Measurements from ENCODE around the gene SLC25A29. TPM values are rescaled to one million over a fixed set of nuclear protein-coding genes. Genes with fewer than 3 reads are reported as not detected.

The SLC25A29 gene
- total and polyA plus RNA-seq, 2 of the 4 experiments (the other 2 are of a cell fraction) = 6.5 to 37.7 TPM

DNA sequence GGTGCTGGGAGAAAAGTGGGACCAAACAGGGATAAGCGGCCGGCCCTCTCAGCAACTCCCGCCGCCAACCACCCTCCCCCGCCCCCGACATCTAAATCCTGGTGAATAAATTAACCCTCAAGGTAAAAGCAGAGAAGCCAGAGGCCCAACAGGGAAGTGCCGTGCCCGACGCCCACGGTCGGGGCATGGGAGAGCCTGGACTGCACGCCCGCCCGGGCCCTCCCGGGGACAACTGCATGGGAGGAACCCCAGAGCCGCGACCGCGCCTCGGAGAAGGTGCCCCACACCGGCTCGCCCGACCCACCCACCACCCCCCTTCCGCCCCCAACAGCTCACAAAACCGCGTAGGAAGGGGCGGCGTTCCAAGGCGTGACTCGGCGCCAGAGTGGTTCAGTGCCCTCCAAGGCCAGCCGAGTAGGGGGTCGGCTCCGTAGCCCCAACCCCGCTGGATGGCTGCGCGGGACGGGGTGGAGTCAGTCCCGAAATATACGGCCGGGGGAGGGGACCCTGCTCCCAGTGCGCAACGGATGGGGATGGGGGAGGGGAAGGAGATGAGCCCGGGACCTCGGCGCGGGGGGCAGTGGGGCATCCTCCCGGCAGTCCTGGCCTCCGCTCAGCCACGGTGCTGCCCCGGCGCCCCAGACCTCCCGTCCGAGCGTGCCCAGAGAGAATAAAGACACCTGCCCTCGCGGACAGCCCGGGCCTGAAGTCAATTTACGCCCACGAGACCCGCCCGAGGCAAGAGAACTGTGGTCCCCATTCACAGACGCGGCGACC, 732 bp downstream of the SLC25A29 start:
- Histone ChIP-seq H4K91ac (ENCODE audit: insufficient read depth, low read depth, low read length) (peak overlapping the region; percentile 34; the same call in 1 of the 2 replicates), H3K4me3 (ENCODE audit: insufficient read depth, low read depth, low read length) (peak overlapping the region; percentile 87), H3K27ac (ENCODE audit: insufficient read depth, low read length) (peak overlapping the region; percentile 67), H2BK20ac (ENCODE audit: low read depth, low read length) (no peak overlapping the region), H3K23ac (ENCODE audit: low read depth, low read length) (peak overlapping the region; percentile 41), H3K79me1 (ENCODE audit: low read depth in 1 of 2, low read length in 2 of 2) (peaks cover 12 to 63% of the 10 kb centered on the region in 2 experiments), H3K9ac (ENCODE audit: low read depth, low read length) (peak overlapping the region; percentile 78), H2AK9ac (replicated peaks; ENCODE audit: low read depth, low read length, poor library complexity) (peak overlapping the region; percentile 92), H3K18ac (ENCODE audit: low read depth, low read length) (no peak overlapping the region; the same call in 1 of the 2 replicates), H2BK120ac (ENCODE audit: low read depth, low read length) (no peak overlapping the region), H3K14ac (replicated peaks; ENCODE audit: low read depth, low read length) (0 out of 2 replicates have a peak overlapping the region, but pooled peaks have one; percentile 63), H3K4me1 (ENCODE audit: control insufficient read depth, insufficient read depth, low read length) (peaks cover 15% of the 10 kb centered on the region; the same call in 1 of the 2 replicates), H3K4me2 (ENCODE audit: low read depth, low read length) (peak overlapping the region; percentile 81), H3K27me3 (ENCODE audit: control insufficient read depth, insufficient read depth, low read length) (no peaks in the 10 kb centered on the region), H3K56ac (ENCODE audit: extremely low read depth, insufficient read depth, low read length) (no peak overlapping the region), H2BK15ac (ENCODE audit: low read depth, low read length) (no peak overlapping the region), H3K9me1 (ENCODE audit: insufficient read depth, low read length) (peaks cover 4% of the 10 kb centered on the region), H3K36me3 (ENCODE audit: control insufficient read depth, insufficient read depth, low read length) (peaks cover 7% of the 10 kb centered on the region; the same call in 1 of the 2 replicates), H4K5ac (ENCODE audit: low read depth, low read length) (no peak overlapping the region), H2AK5ac (ENCODE audit: low read depth, low read length) (peak overlapping the region; percentile 43; the same call in 1 of the 2 replicates), H2AFZ (replicated peaks; ENCODE audit: low read length, poor library complexity) (peak overlapping the region; percentile 96), H4K20me1 (ENCODE audit: insufficient read depth, low read length) (peaks cover 35% of the 10 kb centered on the region), H4K8ac (ENCODE audit: low read depth in 2 of 2, low read length in 2 of 2) (no peak overlapping the region; a peak in 2 of 4 replicates), H3K9me3 (ENCODE audit: control insufficient read depth, insufficient read depth, low read length) (no peaks in the 10 kb centered on the region), H2BK5ac (ENCODE audit: low read depth, low read length, poor library complexity, severe bottlenecking) (no peak overlapping the region), H3K4ac (ENCODE audit: low read depth, low read length) (peak overlapping the region; percentile 66)
- POLR2A ChIA-PET (ENCODE audit: unreplicated experiment) = no interaction called here
- no peak for DNase-seq
- peak; percentile 2; the same call in 1 of the 2 replicates for ATAC-seq (ENCODE audit: low read depth)
- in situ Hi-C loops (cut with MboI; ENCODE audit: low sequenced_read_pairs) = no loop called here
- intact Hi-C loops (cut with micrococcal nuclease) = loop anchor here (2.0 to 5.0 kb wide), 3 partner anchors 37 to 71 kb away; partner anchors contain the start of gene WDR25
- CTCF ChIA-PET = interaction anchor here (1.6 kb wide), 1 partner anchor 80 kb away, joined by 5 read pairs; no protein-coding TSS in a partner anchor
- no TSS peak for BruUV-seq (replicated peaks)
- 1% methylated on average over 22 of the region's 65 CpGs; no CpG with 5 or more reads in 1 of the 2 experiments for WGBS, 2 experiments (ENCODE audit: extremely low coverage in 2 of 2, insufficient read length in 1 of 2)
- dilution Hi-C loops (cut with HindIII; ENCODE audit: low sequenced_read_pairs, unreplicated experiment) = no loop called here
- TF ChIP-seq ELK1 (IDR thresholded peaks at IDR 0.05; ENCODE audit: borderline replicate concordance, low read depth, low read length) (no peak), FOS (IDR thresholded peaks at IDR 0.05; ENCODE audit: low read depth, low read length) (no peak), CTCF (conservative IDR thresholded peaks at IDR 0.05; ENCODE audit: low read depth, low read length) (no peak), CHD1 (IDR thresholded peaks at IDR 0.05; ENCODE audit: low read depth, low read length) (no peak), RCOR1 (IDR thresholded peaks at IDR 0.05; ENCODE audit: insufficient replicate concordance, low read length) (no peak), MXI1 (IDR thresholded peaks at IDR 0.05; ENCODE audit: borderline replicate concordance, low read depth, low read length) (no peak), MAFK (IDR thresholded peaks at IDR 0.05; ENCODE audit: low read depth, low read length) (no peak), NFE2L2 (IDR thresholded peaks at IDR 0.05; ENCODE audit: low read depth, low read length) (no peak), MAZ (IDR thresholded peaks at IDR 0.05; ENCODE audit: borderline replicate concordance, low read depth, low read length) (no peak), BHLHE40 (IDR thresholded peaks at IDR 0.05; ENCODE audit: low read depth, low read length) (no peak), POLR2A (IDR thresholded peaks at IDR 0.05; ENCODE audit: low read depth, low read length) (no peak), CEBPB (IDR thresholded peaks at IDR 0.05; ENCODE audit: low read depth, low read length) (no peak), RFX5 (IDR thresholded peaks at IDR 0.05; ENCODE audit: low read depth, low read length) (no peak), RAD21 (IDR thresholded peaks at IDR 0.05; ENCODE audit: low read length) (no peak)

Data from IMR-90 (cell line).